Skeletal muscle cell (primary cell): Measurements from ENCODE around the gene DCAF15.

ENCODE experiments used
- DNase-seq: peaks from one replicate; pipeline ENCODE4 v3.0.0-alpha.2; 2010; ENCODE audit warnings: low read depth
- H3K4me3 ChIP-seq: 2 replicates; pipeline ENCODE4 v1.5.1; 2011; ENCODE audit warnings: low read depth, mild to moderate bottlenecking, control low read depth, low read length, moderate library complexity

The DCAF15 gene

GRCh38 chr19:14005349-14006084, 53.2 kb downstream of the DCAF15 start:
- peak; percentile 47 for DNase-seq
- peak overlapping the region; percentile 72 for H3K4me3 ChIP-seq

DNA sequence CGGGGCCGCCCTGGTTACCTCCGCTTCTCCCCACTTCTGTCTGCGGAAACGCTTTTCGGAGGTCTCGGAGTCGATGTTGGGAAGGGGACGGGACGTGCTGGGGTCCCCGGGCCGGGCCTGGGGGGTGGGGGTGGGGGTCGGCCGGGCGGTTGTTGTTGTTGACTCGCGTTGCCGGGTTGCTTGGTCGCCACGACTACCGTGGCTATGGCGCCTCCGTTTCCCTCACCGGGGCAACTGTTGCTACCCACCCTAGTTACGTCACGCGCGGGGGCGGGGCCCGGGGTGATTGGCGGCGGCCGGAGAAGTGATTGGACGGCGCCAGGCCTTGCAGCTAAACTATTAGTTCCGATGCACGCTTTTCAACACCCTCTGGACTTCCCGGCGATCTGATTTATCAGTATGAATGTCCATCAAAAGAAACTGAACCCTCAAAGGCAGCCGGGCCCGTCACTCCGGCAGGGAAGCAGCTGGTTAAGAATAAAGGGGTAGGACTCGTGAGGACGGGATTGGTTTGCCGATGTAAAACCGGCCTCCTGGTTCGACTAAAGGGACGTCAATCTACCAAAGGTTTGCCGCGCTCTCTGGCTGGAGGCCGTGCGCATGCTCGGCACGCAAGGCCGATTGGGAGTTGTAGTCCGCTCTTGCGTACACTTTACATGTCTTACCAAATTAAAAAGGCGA, 53.9 kb downstream of the DCAF15 start, which contains the start of gene RFX1:
Gene RFX1, minus strand, starts transcription at position 236 of the 681 bp plus-strand sequence. CDS start 12,477 bp downstream, outside the sequence.
- DNase-seq, result peak; percentile 100
- H3K4me3 ChIP-seq, result peak within 1 kb of the TSS; percentile 72

- H3K4me3 ChIP-seq, result peak overlapping the region; percentile 72
Measured at GRCh38 chr19:14006766-14007562, 54.7 kb downstream of the DCAF15 start.

More at GRCh38 chr19:14006766-14007562, 54.7 kb downstream of the DCAF15 start:
- DNase-seq, result no peak
